Mesendoderm (in vitro differentiated cells): ENCODE data around the gene SCAP.

Experiments
- DNase-seq: peaks from one replicate; pipeline ENCODE4 v3.0.0; 2013
- H2AK5ac ChIP-seq: 2 replicates; pipeline ENCODE4 v1.6.1; 2013; ENCODE audit warnings: low read length, inconsistent platforms
- H2BK120ac ChIP-seq: 2 replicates; pipeline ENCODE4 v1.6.1; 2013; ENCODE audit warnings: low read depth, mild to moderate bottlenecking, low read length, moderate library complexity, mixed read lengths
- H2BK15ac ChIP-seq: replicated peaks from 2 replicates; pipeline ENCODE4 v1.6.1; 2013; ENCODE audit warnings: low read depth, mild to moderate bottlenecking, moderate library complexity
- H2BK5ac ChIP-seq: 2 replicates; pipeline ENCODE4 v1.6.1; 2013; ENCODE audit warnings: low read length, inconsistent platforms
- H3K18ac ChIP-seq: 2 replicates; pipeline ENCODE4 v1.6.1; 2013; ENCODE audit warnings: mild to moderate bottlenecking, low read length, mixed read lengths
- H3K23ac ChIP-seq: one replicate; pipeline ENCODE4 v1.6.1; 2013; ENCODE audit warnings: low read length
- H3K27ac ChIP-seq: 2 replicates; pipeline ENCODE4 v1.5.1; 2013; ENCODE audit warnings: low read depth, mild to moderate bottlenecking, inconsistent platforms, low read length, moderate library complexity
- H3K27me3 ChIP-seq: 2 replicates; pipeline ENCODE4 v1.6.1; 2013; ENCODE audit warnings: low read length, control low read depth, mild to moderate bottlenecking, inconsistent platforms; ENCODE audit not compliant: insufficient read depth, poor library complexity
- H3K36me3 ChIP-seq: 2 replicates; pipeline ENCODE4 v1.6.1; 2013; ENCODE audit warnings: low read length, inconsistent platforms; ENCODE audit not compliant: control insufficient read depth, insufficient read depth
- H3K4ac ChIP-seq: one replicate; pipeline ENCODE4 v1.6.1; 2013; ENCODE audit warnings: low read depth, mild to moderate bottlenecking, low read length, moderate library complexity
- H3K4me1 ChIP-seq: 2 replicates; pipeline ENCODE4 v1.6.1; 2013; ENCODE audit warnings: low read depth, low read length, inconsistent platforms; ENCODE audit not compliant: control insufficient read depth
- H3K4me2 ChIP-seq: 2 replicates; pipeline ENCODE4 v1.6.1; 2013; ENCODE audit warnings: low read length
- H3K4me3 ChIP-seq: 2 replicates; pipeline ENCODE4 v1.5.1; 2013; ENCODE audit warnings: mild to moderate bottlenecking, low read length
- H3K56ac ChIP-seq: one replicate; pipeline ENCODE4 v1.6.1; 2013; ENCODE audit warnings: low read length
- H3K79me1 ChIP-seq: 2 replicates; pipeline ENCODE4 v1.6.1; 2013; ENCODE audit warnings: low read length, inconsistent platforms
- H3K79me2 ChIP-seq: 2 replicates; pipeline ENCODE4 v1.6.1; 2013; ENCODE audit warnings: mild to moderate bottlenecking, low read length; ENCODE audit not compliant: control insufficient read depth, insufficient read depth
- H3K9ac ChIP-seq: 2 replicates; pipeline ENCODE4 v1.6.1; 2013; ENCODE audit warnings: low read length, inconsistent platforms
- H4K5ac ChIP-seq: one replicate; pipeline ENCODE4 v1.6.1; 2013; ENCODE audit warnings: low read length
- H4K8ac ChIP-seq: one replicate; pipeline ENCODE4 v1.6.1; 2013; ENCODE audit warnings: low read depth, mild to moderate bottlenecking, control low read depth, low read length, moderate library complexity
- WGBS: extraction: QIAGEN DNeasy Blood & Tissue Kit; methylation state at CpG from one replicate; pipeline ENCODE4 v1.1.7; 2013; ENCODE audit warnings: low lambda C conversion rate, missing lambda C conversion rate; ENCODE audit not compliant: insufficient coverage; ENCODE audit errors: extremely low coverage; 5-methylcytosine and 5-hydroxymethylcytosine counted together

The SCAP gene

DNA sequence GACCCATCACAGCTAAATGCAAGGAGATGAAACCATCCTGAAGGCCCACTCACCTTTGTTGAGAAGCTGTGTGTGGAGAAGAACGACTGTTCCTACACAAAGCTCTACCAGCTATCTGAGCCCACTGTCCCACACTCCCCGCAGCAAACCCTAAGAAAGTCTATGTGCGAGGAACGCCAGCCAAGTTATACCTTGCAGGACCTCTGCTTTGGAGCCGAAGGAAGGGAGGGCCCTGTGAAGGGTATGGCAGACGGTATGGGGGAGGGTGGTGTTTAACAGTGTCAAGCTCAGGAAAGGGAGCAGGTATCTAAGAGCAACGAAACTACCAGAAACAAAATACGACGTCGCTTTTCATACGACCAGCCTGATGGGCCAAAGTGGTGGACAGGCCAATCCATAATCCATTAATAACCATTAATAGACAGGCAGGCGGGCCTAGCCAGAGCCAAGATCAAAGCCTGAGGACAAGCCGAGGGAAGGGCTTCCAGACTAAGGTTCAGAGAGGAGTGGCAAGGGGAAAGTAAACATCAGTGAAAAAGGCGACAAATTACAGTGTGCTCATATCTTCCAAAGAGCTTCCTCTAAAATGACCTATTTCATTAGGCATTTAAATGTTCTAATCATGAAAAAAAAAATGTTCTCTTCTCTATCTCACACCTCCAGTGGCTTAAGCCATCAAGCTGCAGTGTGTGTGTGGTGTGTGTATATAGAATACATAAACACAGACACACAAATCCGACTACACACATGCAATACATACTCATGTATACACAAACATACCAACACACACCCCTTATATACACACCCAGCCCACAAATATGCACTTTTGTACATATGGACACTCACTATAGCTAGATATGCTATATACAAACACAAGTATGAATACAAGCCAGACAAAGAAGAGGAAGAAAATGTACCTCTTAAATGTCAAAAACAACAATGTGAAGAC, 51.0 kb downstream of the SCAP start:
- Histone ChIP-seq H4K5ac (no peak overlapping the region), H2AK5ac (no peak overlapping the region), H3K27ac (no peak overlapping the region), H3K27me3 (no peaks in the 10 kb centered on the region), H4K8ac (no peak overlapping the region), H2BK5ac (no peak overlapping the region), H3K36me3 (no peaks in the 10 kb centered on the region), H3K18ac (no peak overlapping the region), H3K4me1 (no peaks in the 10 kb centered on the region), H3K79me2 (no peaks in the 10 kb centered on the region), H3K23ac (no peak overlapping the region), H3K4me3 (no peak overlapping the region), H3K4me2 (no peak overlapping the region), H3K9ac (no peak overlapping the region), H3K79me1 (no peaks in the 10 kb centered on the region), H3K56ac (no peak overlapping the region), H2BK120ac (no peak overlapping the region), H3K4ac (no peak overlapping the region), H2BK15ac (no peak overlapping the region)
- WGBS: no CpG with 5 or more reads among the region's 15 CpGs
- DNase-seq: no peak

DNA sequence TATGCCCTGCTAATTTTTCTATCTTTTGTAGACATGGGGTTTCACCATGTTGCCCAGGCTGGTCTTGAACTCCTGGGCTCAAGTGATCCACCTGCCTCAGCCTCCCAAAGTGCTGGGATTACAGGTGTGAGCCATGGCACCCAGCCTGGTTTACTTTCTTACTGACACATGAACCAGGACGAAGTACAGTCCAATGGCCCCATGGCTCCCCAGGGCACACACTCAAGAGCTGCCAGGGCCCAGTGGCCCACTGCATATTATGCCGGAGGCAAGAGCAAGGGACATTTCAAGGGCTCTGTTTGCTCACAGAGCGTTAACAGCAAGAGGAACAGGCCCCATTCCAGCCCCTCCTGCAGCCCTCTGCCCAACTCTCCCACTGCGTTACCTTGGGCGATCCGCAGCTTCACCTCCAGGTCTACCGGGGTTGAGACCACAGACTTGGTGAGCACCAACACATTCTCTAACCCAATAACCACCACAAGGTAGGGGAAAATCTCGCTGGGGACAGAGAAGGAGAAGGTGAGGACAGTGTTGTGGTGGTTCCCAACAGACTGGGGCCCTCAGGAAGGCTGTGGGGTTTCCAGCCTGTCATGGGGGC, 52.1 kb downstream of the SCAP start:
- H4K8ac ChIP-seq: no peak overlapping the region
- H3K4me2 ChIP-seq: no peak overlapping the region
- no peak overlapping the region for H3K56ac ChIP-seq
- H3K4me3 ChIP-seq: no peak overlapping the region
- H3K79me1 ChIP-seq: no peaks in the 10 kb centered on the region
- no peak for DNase-seq
- H2BK120ac ChIP-seq: no peak overlapping the region
- H2AK5ac ChIP-seq: no peak overlapping the region
- no peak overlapping the region for H2BK5ac ChIP-seq
- H4K5ac ChIP-seq: no peak overlapping the region
- H3K9ac ChIP-seq: no peak overlapping the region
- no peak overlapping the region for H3K4ac ChIP-seq
- no peak overlapping the region for H3K23ac ChIP-seq
- H3K79me2 ChIP-seq: no peaks in the 10 kb centered on the region
- H2BK15ac ChIP-seq: no peak overlapping the region
- H3K18ac ChIP-seq: no peak overlapping the region
- peaks cover 2% of the 10 kb centered on the region for H3K36me3 ChIP-seq
- no peak overlapping the region for H3K27ac ChIP-seq
- no peaks in the 10 kb centered on the region for H3K4me1 ChIP-seq
- whole genome bisulfite sequencing: no CpG with 5 or more reads among the region's 8 CpGs
- no peaks in the 10 kb centered on the region for H3K27me3 ChIP-seq

DNA sequence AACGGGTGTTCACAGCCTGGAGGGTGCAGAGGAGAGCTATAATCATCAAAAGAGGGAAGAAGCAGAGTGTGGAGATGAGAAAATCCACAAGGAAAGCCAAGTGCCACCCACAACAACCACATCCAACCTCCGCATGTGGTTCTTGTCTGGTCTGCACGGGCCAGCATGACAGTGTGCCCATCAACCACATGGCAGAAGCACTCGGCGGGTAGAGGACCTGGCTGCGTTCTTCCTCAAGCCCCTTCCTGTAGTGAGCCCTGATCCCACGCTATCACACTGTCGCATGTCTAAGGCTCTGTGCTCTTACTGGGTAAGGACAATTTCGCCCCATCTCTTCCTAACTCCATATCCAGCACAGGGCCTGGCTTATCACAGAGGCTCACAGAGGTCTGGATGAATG, 53.0 kb downstream of the SCAP start:
- DNase-seq: no peak
- H3K56ac ChIP-seq: no peak overlapping the region
- no peak overlapping the region for H3K18ac ChIP-seq
- H2BK5ac ChIP-seq: no peak overlapping the region
- H3K4ac ChIP-seq: no peak overlapping the region
- no peaks in the 10 kb centered on the region for H3K79me2 ChIP-seq
- H3K4me2 ChIP-seq: no peak overlapping the region
- H2BK15ac ChIP-seq: no peak overlapping the region
- H4K5ac ChIP-seq: no peak overlapping the region
- H3K27ac ChIP-seq: no peak overlapping the region
- H2AK5ac ChIP-seq: no peak overlapping the region
- H3K36me3 ChIP-seq: peaks cover 2% of the 10 kb centered on the region
- no peak overlapping the region for H3K4me3 ChIP-seq
- H3K23ac ChIP-seq: no peak overlapping the region
- no peak overlapping the region for H4K8ac ChIP-seq
- no peaks in the 10 kb centered on the region for H3K27me3 ChIP-seq
- WGBS: no CpG with 5 or more reads among the region's 9 CpGs
- no peak overlapping the region for H3K9ac ChIP-seq
- no peaks in the 10 kb centered on the region for H3K4me1 ChIP-seq
- no peak overlapping the region for H2BK120ac ChIP-seq
- H3K79me1 ChIP-seq: no peaks in the 10 kb centered on the region

DNA sequence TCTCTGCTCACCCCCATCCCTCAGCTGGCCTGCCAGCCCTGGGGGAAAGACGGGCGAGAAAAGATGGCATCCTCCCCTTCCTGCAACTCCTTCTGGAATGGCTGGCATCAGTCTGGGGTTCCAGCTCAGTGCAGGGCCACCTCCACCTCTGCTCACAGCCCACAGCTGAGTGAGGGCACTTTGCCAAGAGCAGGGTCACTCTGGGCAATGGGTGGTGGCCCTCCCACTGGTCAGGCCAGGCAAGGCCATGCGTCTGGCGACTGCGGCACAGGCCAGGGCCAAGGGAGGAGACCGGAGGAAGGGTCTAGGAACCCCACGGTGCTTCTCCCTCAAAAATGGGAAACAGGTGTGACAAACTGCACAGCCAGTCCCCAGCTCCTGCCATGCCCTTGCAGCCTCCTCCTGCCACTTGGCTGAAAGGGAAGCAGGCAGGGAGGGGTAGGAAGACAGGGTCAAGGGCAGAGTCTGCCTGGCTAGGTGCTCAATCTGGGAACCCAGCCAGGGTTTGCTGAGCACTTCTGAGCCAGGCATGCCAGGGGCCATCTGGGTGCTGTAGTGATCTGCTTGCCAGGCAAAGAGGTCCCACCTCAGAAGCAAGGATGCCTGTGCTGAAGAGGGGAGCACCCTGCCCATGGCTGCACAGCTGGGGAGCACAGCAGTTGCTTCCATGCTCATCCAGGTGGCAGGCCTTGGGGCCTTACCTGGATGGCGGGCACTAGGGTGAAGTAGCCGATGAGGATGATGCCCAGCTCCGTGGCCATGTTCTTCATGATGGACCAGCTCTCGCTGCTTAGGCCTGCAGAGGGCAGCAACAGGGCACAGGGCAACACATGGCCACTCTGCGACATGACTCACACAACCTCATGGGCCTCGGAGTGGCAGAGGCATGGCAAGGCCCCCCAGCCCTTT, 53.7 kb downstream of the SCAP start:
- H3K27ac ChIP-seq: no peak overlapping the region

DNA sequence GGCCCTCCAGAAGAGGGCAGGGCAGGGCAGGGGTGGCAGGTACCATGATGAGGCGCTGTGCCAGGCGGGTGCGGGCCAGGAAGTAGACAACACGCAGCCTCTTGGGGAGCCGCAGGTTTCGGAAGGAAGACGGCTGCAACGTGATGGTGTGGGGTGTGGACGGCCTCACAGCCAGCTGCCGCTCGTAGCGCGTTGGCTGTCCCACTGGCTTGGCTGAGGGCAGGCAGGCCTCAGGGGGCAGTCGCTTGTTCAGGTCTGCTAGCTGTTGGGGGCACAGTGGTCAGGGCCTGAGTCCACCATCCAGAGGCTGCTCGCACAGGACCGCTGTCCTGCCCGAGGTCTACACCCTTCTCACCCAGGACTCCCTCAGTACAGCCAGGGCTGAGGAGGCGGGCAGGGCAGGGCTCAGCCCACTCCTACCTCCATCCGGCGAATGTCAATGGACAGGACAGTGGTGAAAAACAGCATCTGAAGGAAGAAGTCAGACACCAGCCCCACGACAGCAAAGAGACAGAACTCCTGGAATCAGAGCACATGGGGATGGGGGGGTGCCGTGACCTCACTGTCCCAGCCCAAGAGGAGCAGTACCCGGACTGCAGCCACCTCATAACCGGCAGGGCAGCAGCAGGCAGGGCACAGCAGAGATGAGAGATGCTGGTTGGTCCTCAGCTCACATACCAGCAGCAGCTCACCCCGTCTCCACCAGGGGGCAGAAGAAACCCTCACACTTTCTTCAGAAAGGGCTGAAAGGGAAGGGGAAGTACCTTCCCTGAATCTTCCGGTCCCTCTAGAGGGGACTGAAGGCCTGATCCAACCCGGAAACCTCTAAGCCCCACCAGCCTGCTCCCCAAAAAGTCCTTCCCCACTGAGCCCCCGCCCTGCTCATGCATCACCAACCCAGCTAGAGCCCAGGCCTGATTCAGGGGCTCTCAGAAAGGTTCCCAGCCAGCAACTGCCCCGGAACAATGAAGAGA, 54.9 kb downstream of the SCAP start:
- DNase-seq: peak; percentile 96
- H3K27ac ChIP-seq: no peak overlapping the region
- H3K23ac ChIP-seq: no peak overlapping the region
- H2BK15ac ChIP-seq: no peak overlapping the region
- H3K18ac ChIP-seq: no peak overlapping the region
- H3K4ac ChIP-seq: no peak overlapping the region
- WGBS: no CpG with 5 or more reads among the region's 29 CpGs
- H2AK5ac ChIP-seq: no peak overlapping the region
- H3K4me1 ChIP-seq: no peaks in the 10 kb centered on the region
- H4K8ac ChIP-seq: no peak overlapping the region
- no peak overlapping the region for H3K4me2 ChIP-seq
- H3K9ac ChIP-seq: peak overlapping the region; percentile 14
- H3K79me2 ChIP-seq: no peaks in the 10 kb centered on the region
- H3K79me1 ChIP-seq: no peaks in the 10 kb centered on the region
- peak overlapping the region; percentile 59 for H3K56ac ChIP-seq
- H3K27me3 ChIP-seq: no peaks in the 10 kb centered on the region
- H3K36me3 ChIP-seq: peaks cover 4% of the 10 kb centered on the region
- no peak overlapping the region for H2BK120ac ChIP-seq
- H3K4me3 ChIP-seq: no peak overlapping the region
- no peak overlapping the region for H2BK5ac ChIP-seq
- no peak overlapping the region for H4K5ac ChIP-seq

More for the DNA sequence above, 53.7 kb downstream of the SCAP start:
- WGBS: no CpG with 5 or more reads among the region's 13 CpGs
- Histone ChIP-seq H3K27me3 (no peaks in the 10 kb centered on the region), H2BK5ac (no peak overlapping the region), H3K9ac (no peak overlapping the region), H4K8ac (no peak overlapping the region), H2BK120ac (no peak overlapping the region), H3K23ac (no peak overlapping the region), H3K18ac (no peak overlapping the region), H3K4ac (no peak overlapping the region), H2BK15ac (no peak overlapping the region), H3K4me1 (no peaks in the 10 kb centered on the region), H3K36me3 (peaks cover 2% of the 10 kb centered on the region), H3K79me1 (no peaks in the 10 kb centered on the region), H3K4me3 (no peak overlapping the region), H4K5ac (no peak overlapping the region), H2AK5ac (no peak overlapping the region), H3K4me2 (no peak overlapping the region), H3K79me2 (no peaks in the 10 kb centered on the region), H3K56ac (peak overlapping the region; percentile 59)
- DNase-seq: peak; percentile 50
